HEK293T (cell line): ENCODE data around the gene PDS5A.

Source experiments
- BHLHE40 ChIP-seq: fragments of 450-650 bp; IDR thresholded peaks from 2 replicates; pipeline ENCODE4 v1.6.1; 2016; ENCODE audit warnings: mild to moderate bottlenecking, moderate library complexity, borderline replicate concordance
- FOXA1 ChIP-seq: fragments of 450-650 bp; IDR thresholded peaks from 2 replicates; pipeline ENCODE4 v1.6.1; 2016; ENCODE audit warnings: mild to moderate bottlenecking
- FOXM1 ChIP-seq: fragments of 450-650 bp; IDR thresholded peaks from 2 replicates; pipeline ENCODE4 v1.6.1; 2017; ENCODE audit warnings: mild to moderate bottlenecking, borderline replicate concordance
- SP1 ChIP-seq: fragments of 450-650 bp; IDR thresholded peaks from 2 replicates; pipeline ENCODE4 v1.6.1; 2017
- TARDBP ChIP-seq: fragments of 450-650 bp; IDR thresholded peaks from 2 replicates; pipeline ENCODE4 v1.6.1; 2016

DNA sequence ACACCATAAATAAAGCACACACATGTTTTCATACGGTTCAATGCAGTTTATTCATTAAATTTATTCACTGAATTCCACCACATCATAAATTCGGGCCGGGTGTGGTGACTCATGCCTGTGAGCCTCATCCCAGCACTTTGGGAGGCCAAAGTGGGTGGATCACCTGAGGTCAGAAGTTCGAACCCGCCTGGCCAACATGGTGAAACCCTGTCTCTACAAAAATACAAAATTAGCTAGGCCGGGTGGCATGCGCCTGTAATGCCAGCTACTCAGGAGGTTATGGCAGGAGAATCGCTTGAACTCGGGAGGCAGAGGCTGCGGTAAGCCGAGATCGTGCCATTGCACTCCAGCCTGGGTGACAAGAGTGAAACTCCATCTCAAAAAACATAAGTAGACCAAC is 131.6 kb downstream of the PDS5A start:
- TF ChIP-seq SP1 (no peak), FOXA1 (no peak), BHLHE40 (no peak), FOXM1 (no peak), TARDBP (no peak)
